ENCODE results near the gene GATAD2B.
"Not testable (repeated sequence)": the region's sequence is repeated elsewhere in the genome, so short reads cannot be mapped to it uniquely, and the experiment has no call there.

The GATAD2B gene

GRCh38 chr1:153775458-153776327, 147.1 kb downstream of the GATAD2B start:
- DNase-seq, result peak; percentile 52

- no peak for DNase-seq
Measured at GRCh38 chr1:153774780-153775457, 147.9 kb downstream of the GATAD2B start, which contains the start of gene SLC27A3. Gene SLC27A3, plus strand, starts transcription at chr1:153775407. Its CDS starts 91 bp downstream, at chr1:153775498.

- DNase-seq, result no peak
Measured at GRCh38 chr1:153774026-153774595, 148.7 kb downstream of the GATAD2B start.

DNA sequence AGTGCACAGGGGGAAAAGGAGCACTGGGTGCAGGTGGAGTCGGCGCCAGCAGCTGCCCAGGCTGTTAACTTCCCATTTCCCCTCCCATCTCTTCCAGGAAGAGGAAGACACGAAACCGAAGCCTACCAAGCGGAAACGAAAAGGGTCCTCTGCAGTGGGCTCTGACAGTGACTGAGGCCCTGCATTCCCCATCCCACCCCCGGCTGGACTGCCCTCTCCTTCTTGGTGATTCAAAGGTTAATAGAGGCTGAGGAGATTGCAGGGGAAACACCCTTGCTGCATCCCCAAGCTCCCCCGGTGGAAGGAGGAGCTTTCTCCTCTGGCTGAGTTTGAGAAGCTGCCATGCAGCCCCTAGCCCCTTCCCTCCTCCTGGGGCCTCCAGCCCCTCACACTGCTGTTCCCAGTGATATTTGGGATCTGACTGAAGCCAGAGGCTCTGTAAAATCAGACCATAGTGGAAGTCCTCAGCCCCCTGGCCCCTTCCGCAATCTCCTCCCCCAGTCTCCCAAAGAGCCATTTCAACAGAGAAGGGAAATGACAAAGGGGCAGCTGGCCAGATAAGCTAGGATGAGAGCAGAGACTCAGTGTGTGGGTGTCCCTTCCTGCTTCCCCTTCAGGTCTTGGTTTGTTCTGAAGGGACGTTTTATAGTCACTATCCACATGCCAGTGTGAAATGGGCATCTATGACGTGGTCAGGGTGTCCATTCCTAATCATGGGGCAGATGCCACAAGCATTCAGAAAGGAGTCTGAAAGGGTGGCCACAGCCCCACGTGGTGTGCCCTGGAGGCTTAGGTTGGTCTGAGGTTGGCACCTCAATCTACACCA, 149.5 kb downstream of the GATAD2B start:
- DNase-seq, result no peak

DNA sequence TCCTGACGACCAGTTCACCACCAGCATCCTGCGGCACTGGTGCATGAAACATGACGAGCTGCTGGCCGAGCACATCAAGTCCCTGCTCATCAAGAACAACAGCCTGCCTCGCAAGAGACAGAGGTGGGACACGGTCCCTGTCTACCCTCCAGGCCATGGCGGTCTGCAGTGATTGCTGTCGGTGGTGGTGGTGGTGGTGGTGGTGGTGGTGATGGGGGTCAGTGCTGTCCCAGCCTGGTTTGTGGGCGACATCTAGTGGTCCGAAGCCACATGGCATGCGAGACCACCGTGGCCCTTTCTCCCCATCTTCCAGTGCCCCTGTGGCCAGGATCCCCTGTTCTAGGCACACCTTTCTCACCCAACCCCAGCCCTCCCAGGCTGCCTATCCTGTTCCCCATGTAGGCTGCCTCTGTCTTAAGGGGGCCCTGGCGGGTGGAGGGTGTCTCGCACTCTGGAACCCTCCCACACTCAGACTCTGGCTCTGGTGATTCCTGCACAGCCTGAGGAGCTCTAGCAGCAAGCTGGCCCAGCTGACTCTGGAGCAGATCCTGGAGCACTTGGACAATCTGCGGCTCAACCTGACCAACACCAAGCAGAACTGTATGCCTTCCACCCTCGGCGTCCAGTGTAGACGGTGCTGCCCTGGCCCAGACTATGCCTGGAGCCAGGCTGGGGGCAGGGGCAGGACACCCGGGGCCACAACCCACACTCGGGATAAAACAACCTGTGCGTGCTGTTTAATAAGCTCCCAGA, 150.8 kb downstream of the GATAD2B start:
- no peak for DNase-seq

GRCh38 chr1:153771261-153771660, 151.5 kb downstream of the GATAD2B start:
- no peak for DNase-seq

- DNase-seq, result no peak
Measured at GRCh38 chr1:153770797-153771196, 152.0 kb downstream of the GATAD2B start.

DNA sequence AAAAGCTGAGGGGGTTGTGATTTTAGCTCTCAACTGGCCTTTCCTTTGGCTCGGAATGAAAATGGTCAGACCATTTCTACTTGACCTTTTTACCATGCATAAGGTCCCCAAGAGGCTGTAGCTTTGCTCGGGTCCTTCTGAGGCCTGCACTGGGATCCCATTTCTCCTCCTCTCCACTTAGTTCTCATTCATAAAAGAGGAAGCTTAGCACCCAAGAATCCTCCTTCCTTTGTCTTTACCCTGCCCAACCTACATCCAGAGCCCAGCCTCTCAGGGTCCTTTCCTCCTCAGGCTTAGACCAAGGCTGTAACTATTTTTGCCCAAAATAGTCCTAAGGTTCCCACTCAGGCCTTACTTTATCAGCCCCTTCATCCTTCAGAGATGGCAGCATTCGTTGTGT, 153.6 kb downstream of the GATAD2B start:
- DNase-seq, result no peak

DNA sequence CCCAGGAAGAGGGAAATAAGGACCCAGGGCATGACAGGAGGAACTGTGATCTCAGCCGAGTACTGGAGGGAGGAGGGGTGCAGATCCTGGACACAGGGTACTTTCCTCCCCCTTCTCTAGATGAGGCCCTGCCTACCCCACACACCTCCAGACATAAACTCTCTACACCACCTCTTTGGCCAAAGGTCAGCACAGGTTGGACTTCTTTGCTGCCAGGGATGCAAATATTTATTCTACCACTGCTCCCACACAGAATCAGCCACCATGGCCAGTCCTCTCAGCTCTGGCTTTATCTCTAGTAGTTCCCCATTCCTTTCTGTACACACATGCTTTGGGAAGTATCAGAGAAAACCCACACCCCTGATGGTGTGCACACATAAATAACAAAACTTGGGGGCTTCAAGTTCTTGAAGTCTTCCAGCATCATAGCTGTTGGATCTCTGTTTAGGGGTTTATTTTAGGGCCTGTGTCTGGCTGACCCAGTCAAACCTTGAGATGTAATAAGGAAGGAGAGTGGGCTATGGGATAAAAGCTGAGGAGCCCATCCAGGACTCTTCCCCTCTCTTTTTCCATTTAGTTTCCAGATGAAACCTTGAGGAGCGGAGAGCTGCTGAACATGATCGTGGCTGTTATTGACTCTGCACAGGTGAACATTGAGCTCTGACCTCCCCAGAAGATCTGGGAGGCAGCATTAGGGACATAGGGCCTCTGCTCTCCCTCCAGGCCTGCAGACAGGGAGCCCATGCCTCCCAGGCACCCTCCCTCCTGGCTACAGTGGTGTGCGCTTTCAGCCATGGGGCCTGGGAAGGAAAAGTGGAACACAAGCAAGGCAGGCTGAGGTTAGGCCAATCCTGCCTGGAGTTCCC, 154.2 kb downstream of the GATAD2B start:
- no peak for DNase-seq

DNA sequence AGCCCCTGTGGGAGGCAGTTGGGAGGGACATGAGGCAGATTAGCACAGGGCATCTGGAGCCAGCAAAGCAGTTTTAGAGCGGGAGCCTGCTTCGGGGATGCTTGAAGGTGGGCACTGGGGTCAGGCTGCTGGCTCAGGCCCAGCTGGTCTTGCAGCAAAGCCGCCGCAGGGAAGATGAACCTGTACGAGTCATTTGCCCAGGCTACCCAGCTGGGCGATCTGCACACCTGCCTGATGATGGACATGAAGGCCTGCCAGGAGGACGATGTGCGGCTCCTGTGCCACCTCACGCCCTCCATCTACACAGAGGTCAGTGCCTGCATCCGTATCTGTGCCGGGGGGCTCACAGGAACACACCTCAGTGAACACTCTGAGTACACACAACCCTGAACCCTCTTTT, 155.3 kb downstream of the GATAD2B start:
- DNase-seq, result no peak

- not testable (repeated sequence) for DNase-seq
Measured at GRCh38 chr1:153766663-153767062, 156.1 kb downstream of the GATAD2B start.

GRCh38 chr1:153764310-153764709, 158.5 kb downstream of the GATAD2B start:
- no peak for DNase-seq

- DNase-seq, result no peak
Measured at GRCh38 chr1:153763365-153764225, 159.2 kb downstream of the GATAD2B start.

- no peak for DNase-seq
Measured at GRCh38 chr1:153760440-153760839, 162.3 kb downstream of the GATAD2B start.

Data from CD4-positive, alpha-beta T cell treated with Interleukin-4 for 4 hours (primary cell).